HG02852 (cell line): Measurements from ENCODE around the gene STK39.

Experiments
- ATAC-seq: cut with Tn5 transposase; IDR thresholded peaks from one replicate; pipeline ENCODE4 v1.9.1; 2021; ENCODE audit warnings: mild to moderate bottlenecking, moderate library complexity; ENCODE audit not compliant: unreplicated experiment

Gene STK39

GRCh38 chr2:168244318-168244717, 3.1 kb downstream of the STK39 start:
- ATAC-seq = no peak

- no peak for ATAC-seq
Observed at GRCh38 chr2:168243061-168243460, 4.3 kb downstream of the STK39 start.

GRCh38 chr2:168241746-168242145, 5.6 kb downstream of the STK39 start:
- ATAC-seq = no peak

GRCh38 chr2:168241208-168241607, 6.2 kb downstream of the STK39 start:
- ATAC-seq = no peak

- no peak for ATAC-seq
Observed at GRCh38 chr2:168239281-168239680, 8.1 kb downstream of the STK39 start.

GRCh38 chr2:168237741-168238140, 9.7 kb downstream of the STK39 start:
- ATAC-seq = no peak

- ATAC-seq = no peak
Observed at GRCh38 chr2:168234407-168235085, 12.8 kb downstream of the STK39 start.

GRCh38 chr2:168233726-168234406, 13.5 kb downstream of the STK39 start:
- no peak for ATAC-seq

GRCh38 chr2:168233166-168233565, 14.2 kb downstream of the STK39 start:
- no peak for ATAC-seq

GRCh38 chr2:168231609-168232241, 15.7 kb downstream of the STK39 start:
- ATAC-seq = no peak

GRCh38 chr2:168230389-168230788, 17.0 kb downstream of the STK39 start:
- no peak for ATAC-seq

- ATAC-seq = no peak
Observed at GRCh38 chr2:168224346-168224745, 23.0 kb downstream of the STK39 start.

GRCh38 chr2:168222088-168222487, 25.3 kb downstream of the STK39 start:
- no peak for ATAC-seq

- no peak for ATAC-seq
Observed at GRCh38 chr2:168220965-168221819, 26.2 kb downstream of the STK39 start.

- no peak for ATAC-seq
Observed at GRCh38 chr2:168217920-168218319, 29.5 kb downstream of the STK39 start.

- no peak for ATAC-seq
Observed at GRCh38 chr2:168216351-168217005, 30.9 kb downstream of the STK39 start.

- ATAC-seq = no peak
Observed at GRCh38 chr2:168215813-168216212, 31.6 kb downstream of the STK39 start.

GRCh38 chr2:168212866-168213265, 34.5 kb downstream of the STK39 start:
- no peak for ATAC-seq

GRCh38 chr2:168212167-168212566, 35.2 kb downstream of the STK39 start:
- ATAC-seq = no peak

- no peak for ATAC-seq
Observed at GRCh38 chr2:168211664-168212163, 35.7 kb downstream of the STK39 start.
